22Rv1 (cell line): ENCODE data around the gene PABPN1.

Experiments
- ZFX ChIP-seq: fragments of 450-650 bp; IDR thresholded peaks from 2 replicates; pipeline ENCODE4 v1.6.1; 2017; ENCODE audit warnings: antibody characterized with exemption, borderline replicate concordance
- TF ChIP-seq, protein P1 (sequence below): fragments of 450-650 bp; IDR thresholded peaks from 2 replicates; pipeline ENCODE4 v1.5.1; 2017; ENCODE audit warnings: mild to moderate bottlenecking

DNA sequence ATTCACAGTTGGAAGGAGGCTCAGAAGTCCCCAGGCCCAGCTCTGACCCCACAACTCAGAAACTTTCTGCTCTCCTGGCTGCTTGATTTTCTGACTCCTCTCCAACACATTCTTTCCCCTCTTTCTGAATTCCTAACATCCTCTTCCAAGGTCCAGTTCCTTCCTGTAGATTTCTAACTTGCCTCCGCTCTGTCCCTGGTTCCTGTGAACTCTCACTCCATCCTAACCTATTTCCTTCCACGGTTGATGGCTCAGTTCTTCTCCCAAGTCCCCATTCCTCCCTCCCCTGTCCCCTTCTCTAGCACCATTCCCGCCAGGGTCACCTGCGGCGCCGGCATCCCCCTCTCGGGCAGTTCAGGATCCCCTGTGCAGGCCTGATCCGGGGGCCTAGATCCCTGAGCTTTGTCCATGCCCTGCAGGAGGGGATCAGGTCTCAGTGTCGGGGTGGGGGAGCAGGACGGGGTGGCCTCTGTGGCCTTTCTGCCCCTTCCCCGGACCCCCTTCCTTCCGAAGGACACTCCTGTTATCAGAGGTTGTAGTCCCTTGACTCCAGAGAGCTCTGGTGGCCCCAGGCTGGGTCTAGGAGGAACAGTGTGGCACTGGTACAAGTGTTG, 37.4 kb downstream of the PABPN1 start:
- TF ChIP-seq, protein P1, sequence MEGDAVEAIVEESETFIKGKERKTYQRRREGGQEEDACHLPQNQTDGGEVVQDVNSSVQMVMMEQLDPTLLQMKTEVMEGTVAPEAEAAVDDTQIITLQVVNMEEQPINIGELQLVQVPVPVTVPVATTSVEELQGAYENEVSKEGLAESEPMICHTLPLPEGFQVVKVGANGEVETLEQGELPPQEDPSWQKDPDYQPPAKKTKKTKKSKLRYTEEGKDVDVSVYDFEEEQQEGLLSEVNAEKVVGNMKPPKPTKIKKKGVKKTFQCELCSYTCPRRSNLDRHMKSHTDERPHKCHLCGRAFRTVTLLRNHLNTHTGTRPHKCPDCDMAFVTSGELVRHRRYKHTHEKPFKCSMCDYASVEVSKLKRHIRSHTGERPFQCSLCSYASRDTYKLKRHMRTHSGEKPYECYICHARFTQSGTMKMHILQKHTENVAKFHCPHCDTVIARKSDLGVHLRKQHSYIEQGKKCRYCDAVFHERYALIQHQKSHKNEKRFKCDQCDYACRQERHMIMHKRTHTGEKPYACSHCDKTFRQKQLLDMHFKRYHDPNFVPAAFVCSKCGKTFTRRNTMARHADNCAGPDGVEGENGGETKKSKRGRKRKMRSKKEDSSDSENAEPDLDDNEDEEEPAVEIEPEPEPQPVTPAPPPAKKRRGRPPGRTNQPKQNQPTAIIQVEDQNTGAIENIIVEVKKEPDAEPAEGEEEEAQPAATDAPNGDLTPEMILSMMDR: no peak
- no peak for TF ChIP-seq ZFX
